OCI-LY7 (cell line): Measurements from ENCODE around the gene DNM3. TPM values are rescaled to one million over a fixed set of nuclear protein-coding genes. Genes with fewer than 3 reads are reported as not detected.
A peak's percentile ranks its signal among the peaks of the same experiment; 100 is the strongest.

Experiments
- BruUV-seq: library from RNA; stranded (reverse); fragments of 400-500 nt; replicated peaks from 2 replicates; lab custom pipeline; 2021; lab: Mats Ljungman, UMichigan
- CTCF ChIA-PET: fragments of 300-600 bp; sonication (Branson Sonifier 250); formaldehyde crosslinking; loops from one replicate; lab custom pipeline; 2022; ENCODE audit warnings: antibody characterized with exemption; ENCODE audit not compliant: unreplicated experiment; lab: Charles Lee
- POLR2A ChIA-PET: fragments of 300-600 bp; sonication (Branson Sonifier 250); formaldehyde crosslinking; loops from one replicate; lab custom pipeline; 2022; ENCODE audit warnings: antibody characterized with exemption; lab: Charles Lee
- DNase-seq: peaks from one replicate; pipeline ENCODE4 v3.0.0-alpha.2; 2015; ENCODE audit warnings: low spot score
- H2AFZ ChIP-seq: fragments of 200-600 bp; sonication (generic), shearing (Covaris generic); 2 replicates; pipeline ENCODE4 v1.6.1; 2014; ENCODE audit warnings: mild to moderate bottlenecking, antibody characterized with exemption, low read length, moderate library complexity
- H3K27ac ChIP-seq: fragments of 200-600 bp; sonication (generic); 2 replicates; pipeline ENCODE4 v1.5.1; 2014; ENCODE audit warnings: mixed run types, low read depth, mild to moderate bottlenecking, moderate library complexity, low read length, inconsistent platforms; ENCODE audit not compliant: poor library complexity, severe bottlenecking
- H3K36me3 ChIP-seq: fragments of 200-600 bp; sonication (generic); 2 replicates; pipeline ENCODE4 v1.6.1; 2014; ENCODE audit warnings: mild to moderate bottlenecking, antibody characterized with exemption, low read length, moderate library complexity, mixed read lengths; ENCODE audit not compliant: insufficient read depth
- H3K4me1 ChIP-seq: fragments of 200-600 bp; sonication (generic); 2 replicates; pipeline ENCODE4 v1.5.1; 2014; ENCODE audit warnings: mild to moderate bottlenecking, low read length; ENCODE audit not compliant: insufficient read depth, poor library complexity, severe bottlenecking
- H3K4me2 ChIP-seq: fragments of 200-600 bp; sonication (generic); 2 replicates; pipeline ENCODE4 v1.6.1; 2014; ENCODE audit warnings: mild to moderate bottlenecking, low read length
- H3K4me3 ChIP-seq: fragments of 200-600 bp; sonication (generic); 2 replicates; pipeline ENCODE4 v1.5.1; 2014; ENCODE audit warnings: mild to moderate bottlenecking, low read depth, low read length; ENCODE audit not compliant: poor library complexity, severe bottlenecking
- H3K79me2 ChIP-seq: fragments of 200-600 bp; sonication (generic); 2 replicates; pipeline ENCODE4 v1.6.1; 2016; ENCODE audit warnings: low read depth, mild to moderate bottlenecking, low read length, moderate library complexity, mixed read lengths; ENCODE audit not compliant: insufficient read depth
- H3K9me2 ChIP-seq: fragments of 200-600 bp; sonication (generic); 2 replicates; pipeline ENCODE4 v1.6.1; 2016; ENCODE audit warnings: mild to moderate bottlenecking, low read length, mixed read lengths; ENCODE audit not compliant: insufficient read depth
- H3K9me3 ChIP-seq: fragments of 200-600 bp; sonication (generic); 2 replicates; pipeline ENCODE4 v1.6.1; 2014; ENCODE audit warnings: mild to moderate bottlenecking, mixed run types, low read length, mixed read lengths
- H4K20me1 ChIP-seq: fragments of 200-600 bp; sonication (generic); 2 replicates; pipeline ENCODE4 v1.6.1; 2014; ENCODE audit warnings: mild to moderate bottlenecking, antibody characterized with exemption, low read length, moderate library complexity, mixed read lengths; ENCODE audit not compliant: insufficient read depth
- EZH2phosphoT487 ChIP-seq: fragments of 200-600 bp; sonication (generic); IDR thresholded peaks from 2 replicates; pipeline ENCODE4 v1.6.1; 2018; ENCODE audit warnings: low read depth, borderline replicate concordance, mild to moderate bottlenecking, mixed run types, antibody characterized with exemption, low read length, moderate library complexity, mixed read lengths
- intact Hi-C: fragments of 100-400 bp; cut with micrococcal nuclease; formaldehyde crosslinking; loops from one replicate; pipeline ENCODE4 v1.10.0; 2022; ENCODE audit not compliant: unreplicated experiment
- total RNA-seq, 2 experiments: library from RNA; depleted of rRNA in 1 of 2; stranded (reverse); fragments of >200 nt in 1 of 2; shearing (Covaris generic) in 1 of 2; gene quantifications; 2 replicates each; pipeline ENCODE4 v1.2.3, GENCODE V29; 2014 to 2022
- TF ChIP-seq, protein P1 (sequence below): fragments of 200-600 bp; sonication (generic); conservative IDR thresholded peaks from 2 replicates; pipeline ENCODE4 v1.5.1; 2014; ENCODE audit warnings: mild to moderate bottlenecking, antibody characterized with exemption, low read length, moderate library complexity, mixed read lengths

DNM3 gene
- total RNA-seq, 2 experiments from 2014 or later = 0.47 to 0.61 TPM

DNA sequence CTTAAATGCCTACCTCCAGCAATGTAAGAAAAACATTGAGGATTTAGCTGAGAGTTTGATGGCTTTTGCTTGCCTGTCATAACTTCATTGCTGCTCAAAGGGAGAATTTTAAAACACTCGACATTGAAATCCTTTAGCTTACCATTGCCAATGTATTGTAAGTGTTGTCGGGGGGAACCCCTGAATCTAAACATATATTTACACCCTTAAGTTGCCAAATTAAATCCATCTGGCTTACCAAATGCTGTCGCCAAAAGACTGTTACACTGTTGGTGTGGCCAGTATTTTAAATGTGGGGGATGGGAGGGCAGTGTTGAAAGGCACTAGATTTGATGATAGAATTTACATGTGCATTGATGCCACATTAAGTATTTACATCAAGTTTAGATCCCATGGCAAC is 554.3 kb downstream of the DNM3 start:
- Histone ChIP-seq H3K27ac (no peak overlapping the region), H3K79me2 (no peaks in the 10 kb centered on the region), H3K9me2 (no peaks in the 10 kb centered on the region)

DNA sequence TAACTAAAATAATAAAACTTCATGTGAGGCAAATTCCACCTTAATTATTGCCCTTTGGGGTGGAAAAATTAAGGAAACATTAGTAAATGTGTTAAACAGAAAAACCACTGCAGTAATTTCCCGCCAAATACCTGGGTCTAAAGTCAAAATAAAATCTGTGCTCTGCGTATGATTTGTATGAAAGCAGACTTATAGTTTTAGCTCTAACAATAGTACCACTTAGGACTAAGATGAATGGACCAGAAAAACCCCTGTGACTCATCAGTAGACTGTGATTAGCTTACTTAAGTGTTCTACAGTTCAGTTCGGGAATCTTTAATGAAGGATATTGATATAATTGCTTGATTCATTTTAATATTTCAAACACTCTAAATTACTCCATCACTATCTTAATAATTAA is 555.9 kb downstream of the DNM3 start:
- no TSS peak for BruUV-seq

More for the DNA sequence above, 554.3 kb downstream of the DNM3 start:
- intact Hi-C loops = loop anchor here (5.0 kb wide), 1 partner anchor 213 kb away; no protein-coding TSS in a partner anchor
- no TSS peak for BruUV-seq
- Histone ChIP-seq H3K4me2 (no peak overlapping the region), H2AFZ (no peak overlapping the region), H3K9me3 (no peaks in the 10 kb centered on the region), H3K4me1 (peaks cover 46% of the 10 kb centered on the region), H4K20me1 (no peaks in the 10 kb centered on the region), H3K36me3 (no peaks in the 10 kb centered on the region), H3K4me3 (no peak overlapping the region)
- POLR2A ChIA-PET = interaction anchor here (0.6 to 3.6 kb wide), 6 partner anchors 14 to 109 kb away, joined by 3 to 18 read pairs (median 4); no protein-coding TSS in a partner anchor
- TF ChIP-seq, protein P1, sequence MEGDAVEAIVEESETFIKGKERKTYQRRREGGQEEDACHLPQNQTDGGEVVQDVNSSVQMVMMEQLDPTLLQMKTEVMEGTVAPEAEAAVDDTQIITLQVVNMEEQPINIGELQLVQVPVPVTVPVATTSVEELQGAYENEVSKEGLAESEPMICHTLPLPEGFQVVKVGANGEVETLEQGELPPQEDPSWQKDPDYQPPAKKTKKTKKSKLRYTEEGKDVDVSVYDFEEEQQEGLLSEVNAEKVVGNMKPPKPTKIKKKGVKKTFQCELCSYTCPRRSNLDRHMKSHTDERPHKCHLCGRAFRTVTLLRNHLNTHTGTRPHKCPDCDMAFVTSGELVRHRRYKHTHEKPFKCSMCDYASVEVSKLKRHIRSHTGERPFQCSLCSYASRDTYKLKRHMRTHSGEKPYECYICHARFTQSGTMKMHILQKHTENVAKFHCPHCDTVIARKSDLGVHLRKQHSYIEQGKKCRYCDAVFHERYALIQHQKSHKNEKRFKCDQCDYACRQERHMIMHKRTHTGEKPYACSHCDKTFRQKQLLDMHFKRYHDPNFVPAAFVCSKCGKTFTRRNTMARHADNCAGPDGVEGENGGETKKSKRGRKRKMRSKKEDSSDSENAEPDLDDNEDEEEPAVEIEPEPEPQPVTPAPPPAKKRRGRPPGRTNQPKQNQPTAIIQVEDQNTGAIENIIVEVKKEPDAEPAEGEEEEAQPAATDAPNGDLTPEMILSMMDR = no peak
- no peak for TF ChIP-seq EZH2phosphoT487
- CTCF ChIA-PET = no interaction called here
- DNase-seq = no peak

More for the DNA sequence above, 555.9 kb downstream of the DNM3 start:
- H4K20me1 ChIP-seq = no peaks in the 10 kb centered on the region
- ChIA-PET POLR2A (interaction anchor here (1.0 to 2.5 kb wide), 2 partner anchors 37 to 39 kb away, joined by 3 to 5 read pairs; no protein-coding TSS in a partner anchor), CTCF (no interaction called here)
- no peak overlapping the region for H3K4me3 ChIP-seq
- H3K4me1 ChIP-seq = peaks cover 30% of the 10 kb centered on the region
- H3K79me2 ChIP-seq = no peaks in the 10 kb centered on the region
- no peaks in the 10 kb centered on the region for H3K9me3 ChIP-seq
- peak overlapping the region; percentile 59; the same call in 1 of the 2 replicates for H2AFZ ChIP-seq
- H3K36me3 ChIP-seq = no peaks in the 10 kb centered on the region
- H3K9me2 ChIP-seq = no peaks in the 10 kb centered on the region
- DNase-seq = no peak
- intact Hi-C loops = loop anchor here (5.0 kb wide), 1 partner anchor 215 kb away; no protein-coding TSS in a partner anchor
- no peak overlapping the region for H3K27ac ChIP-seq
- TF ChIP-seq, protein P1 = no peak
- TF ChIP-seq EZH2phosphoT487 = no peak
- no peak overlapping the region for H3K4me2 ChIP-seq
